K562 (cell line): ENCODE data around the gene RGR. TPM values are rescaled to one million over a fixed set of nuclear protein-coding genes. Genes with fewer than 3 reads are reported as not detected.

Experiments used
- BDP1 ChIP-seq: IDR thresholded peaks from 3 replicates; pipeline ENCODE4 v1.6.1; 2011; ENCODE audit not compliant: insufficient read length, insufficient read depth
- ELF2 ChIP-seq: fragments of 250-450 bp; sonication (Bioruptor Pico); IDR thresholded peaks from 2 replicates; pipeline ENCODE4 v1.5.0; 2021; ENCODE audit warnings: mild to moderate bottlenecking
- HCFC1 ChIP-seq: IDR thresholded peaks from 2 replicates; pipeline ENCODE4 v1.6.1; 2012; ENCODE audit warnings: low read depth, low read length, improper control_type of control experiment
- KLF1 ChIP-seq: fragments of 450-650 bp; IDR thresholded peaks from 2 replicates; pipeline ENCODE4 v1.6.1; 2016; ENCODE audit warnings: missing genetic modification characterization, missing compliant biosample characterization
- MYNN ChIP-seq, 2 experiments: sonication (generic); formaldehyde crosslinking in 1 of 2; IDR thresholded peaks; 2 replicates each; pipeline versions ENCODE4 v1.5.0 to v1.6.1; 2016 to 2020; ENCODE audit warnings: antibody characterized with exemption in 1 of 2, missing genetic modification reagents in 1 of 2
- NCOA4 ChIP-seq: fragments of 450-650 bp; IDR thresholded peaks from 2 replicates; pipeline ENCODE4 v1.6.1; 2018; ENCODE audit warnings: mild to moderate bottlenecking; ENCODE audit not compliant: partially characterized antibody
- NR2C2 ChIP-seq, 2 experiments: fragments of 200-800 bp in 1 of 2; sonication (Bioruptor generic) in 1 of 2; sonication (generic) in 1 of 2; formaldehyde crosslinking in 1 of 2; IDR thresholded peaks; 2 replicates each; pipeline versions ENCODE4 v1.6.1 to v1.8.0; 2016 to 2022; ENCODE audit warnings: mild to moderate bottlenecking in 1 of 2, missing compliant biosample characterization in 1 of 2, missing genetic modification characterization in 1 of 2, missing genetic modification reagents in 1 of 2
- POLR3G ChIP-seq: IDR thresholded peaks from 2 replicates; pipeline ENCODE4 v1.6.1; 2011; ENCODE audit not compliant: insufficient read length, insufficient replicate concordance; ENCODE audit errors: extremely low read depth
- TEAD1 ChIP-seq, 2 experiments: fragments of 450-650 bp in 1 of 2; sonication (generic) in 1 of 2; formaldehyde crosslinking; IDR thresholded peaks; 2 replicates each; pipeline versions ENCODE4 v1.4.0 to v1.8.0; 2020 to 2022; ENCODE audit warnings: mild to moderate bottlenecking in 2 of 2, missing genetic modification reagents in 1 of 2
- polyA plus RNA-seq, 8 experiments: library from polyadenylated mRNA; depleted of rRNA in 4 of 8; stranded (reverse) in 5 of 8; unstranded in 3 of 8; fragments of >200 nt; fragmentation: Nextera tagmentation in 2 of 8; fragmentation: Illumina TruSeq in 1 of 8; extraction: Ambion mirVana in 2 of 8; extraction: Trizol in 1 of 8; gene quantifications; 2 replicates each; pipeline versions ENCODE4 v1.2.1 to v1.2.3, GENCODE V29; 2011 to 2014; ENCODE audit warnings: inconsistent platforms in 1 of 8, missing spikeins in 1 of 8
- total RNA-seq, 7 experiments: library from RNA; depleted of rRNA in 6 of 7; stranded (reverse); fragments of >200 nt in 6 of 7; fragmentation: Illumina TruSeq in 2 of 7; extraction: Trizol in 2 of 7; gene quantifications; 2 replicates each; pipeline versions ENCODE4 v1.2.1 to v1.2.3, GENCODE V29; 2011 to 2021; ENCODE audit warnings: low replicate concordance in 1 of 7
- TF ChIP-seq, protein P1 (sequence below): fragments of 250-450 bp; sonication (Bioruptor Pico); IDR thresholded peaks from 2 replicates; pipeline ENCODE4 v1.4.0; 2020; ENCODE audit warnings: mild to moderate bottlenecking, moderate library complexity
- TF ChIP-seq, protein P2 (sequence below): fragments of 450-650 bp; IDR thresholded peaks from 2 replicates; pipeline ENCODE4 v1.6.1; 2016
- TF ChIP-seq, protein P3 (sequence below): fragments of 200-400 bp; formaldehyde crosslinking; IDR thresholded peaks from 2 replicates; pipeline ENCODE4 v1.6.1; 2017; ENCODE audit warnings: mild to moderate bottlenecking, low read depth, low read length, moderate library complexity
- TF ChIP-seq, protein P4 (sequence below): sonication (generic); formaldehyde crosslinking; IDR thresholded peaks from 2 replicates; pipeline ENCODE4 v1.8.0; 2022; ENCODE audit warnings: missing genetic modification reagents, mild to moderate bottlenecking, moderate library complexity, borderline replicate concordance
- TF ChIP-seq, protein P5 (sequence below): IDR thresholded peaks from 3 replicates; pipeline ENCODE4 v1.6.1; 2011; ENCODE audit warnings: borderline replicate concordance, mild to moderate bottlenecking; ENCODE audit not compliant: insufficient read length, insufficient read depth
- TF ChIP-seq, protein P6 (sequence below): sonication (generic); formaldehyde crosslinking; IDR thresholded peaks from 2 replicates; pipeline ENCODE4 v1.8.1; 2023; ENCODE audit warnings: mild to moderate bottlenecking, missing genetic modification reagents
- TF ChIP-seq, protein P7 (sequence below): sonication (generic); formaldehyde crosslinking; IDR thresholded peaks from 2 replicates; pipeline ENCODE4 v1.9.0; 2022; ENCODE audit warnings: mild to moderate bottlenecking, missing genetic modification reagents

The RGR gene
- total and polyA plus RNA-seq, 9 of the 15 experiments (the other 6 are each of a cell fraction or from before 2014, with no cell fraction given): not detected

DNA sequence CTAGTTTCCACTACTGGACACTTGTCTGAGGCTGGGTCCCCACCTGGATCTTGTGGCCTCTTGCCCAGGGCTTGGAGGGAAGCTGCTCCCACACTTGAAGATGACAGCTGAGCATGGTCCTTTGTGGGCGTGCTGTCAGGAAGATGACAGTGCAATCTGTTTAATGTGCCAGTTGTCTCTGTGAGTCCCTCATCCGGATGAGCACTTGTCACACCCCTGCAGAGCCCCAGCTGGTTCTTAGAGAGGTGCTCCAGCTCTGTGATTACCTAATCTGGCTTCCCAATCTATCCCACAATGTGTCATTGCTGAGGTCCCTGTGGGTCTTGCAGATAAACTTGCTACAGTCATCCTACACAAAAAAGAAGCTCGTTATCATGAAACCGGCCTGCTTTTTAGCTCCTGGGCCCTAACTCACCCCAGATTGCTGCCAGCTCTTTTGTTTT is 48.7 kb downstream of the RGR start (continued):
- TF ChIP-seq, protein P1, sequence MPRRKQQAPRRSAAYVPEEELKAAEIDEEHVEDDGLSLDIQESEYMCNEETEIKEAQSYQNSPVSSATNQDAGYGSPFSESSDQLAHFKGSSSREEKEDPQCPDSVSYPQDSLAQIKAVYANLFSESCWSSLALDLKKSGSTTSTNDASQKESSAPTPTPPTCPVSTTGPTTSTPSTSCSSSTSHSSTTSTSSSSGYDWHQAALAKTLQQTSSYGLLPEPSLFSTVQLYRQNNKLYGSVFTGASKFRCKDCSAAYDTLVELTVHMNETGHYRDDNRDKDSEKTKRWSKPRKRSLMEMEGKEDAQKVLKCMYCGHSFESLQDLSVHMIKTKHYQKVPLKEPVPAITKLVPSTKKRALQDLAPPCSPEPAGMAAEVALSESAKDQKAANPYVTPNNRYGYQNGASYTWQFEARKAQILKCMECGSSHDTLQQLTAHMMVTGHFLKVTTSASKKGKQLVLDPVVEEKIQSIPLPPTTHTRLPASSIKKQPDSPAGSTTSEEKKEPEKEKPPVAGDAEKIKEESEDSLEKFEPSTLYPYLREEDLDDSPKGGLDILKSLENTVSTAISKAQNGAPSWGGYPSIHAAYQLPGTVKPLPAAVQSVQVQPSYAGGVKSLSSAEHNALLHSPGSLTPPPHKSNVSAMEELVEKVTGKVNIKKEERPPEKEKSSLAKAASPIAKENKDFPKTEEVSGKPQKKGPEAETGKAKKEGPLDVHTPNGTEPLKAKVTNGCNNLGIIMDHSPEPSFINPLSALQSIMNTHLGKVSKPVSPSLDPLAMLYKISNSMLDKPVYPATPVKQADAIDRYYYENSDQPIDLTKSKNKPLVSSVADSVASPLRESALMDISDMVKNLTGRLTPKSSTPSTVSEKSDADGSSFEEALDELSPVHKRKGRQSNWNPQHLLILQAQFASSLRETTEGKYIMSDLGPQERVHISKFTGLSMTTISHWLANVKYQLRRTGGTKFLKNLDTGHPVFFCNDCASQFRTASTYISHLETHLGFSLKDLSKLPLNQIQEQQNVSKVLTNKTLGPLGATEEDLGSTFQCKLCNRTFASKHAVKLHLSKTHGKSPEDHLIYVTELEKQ (CRISPR knock-in tag): no peak
- TF ChIP-seq POLR3G: no peak
- no peak for TF ChIP-seq ELF2 (CRISPR knock-in tag)
- no peak for TF ChIP-seq BDP1
- TF ChIP-seq, protein P2, sequence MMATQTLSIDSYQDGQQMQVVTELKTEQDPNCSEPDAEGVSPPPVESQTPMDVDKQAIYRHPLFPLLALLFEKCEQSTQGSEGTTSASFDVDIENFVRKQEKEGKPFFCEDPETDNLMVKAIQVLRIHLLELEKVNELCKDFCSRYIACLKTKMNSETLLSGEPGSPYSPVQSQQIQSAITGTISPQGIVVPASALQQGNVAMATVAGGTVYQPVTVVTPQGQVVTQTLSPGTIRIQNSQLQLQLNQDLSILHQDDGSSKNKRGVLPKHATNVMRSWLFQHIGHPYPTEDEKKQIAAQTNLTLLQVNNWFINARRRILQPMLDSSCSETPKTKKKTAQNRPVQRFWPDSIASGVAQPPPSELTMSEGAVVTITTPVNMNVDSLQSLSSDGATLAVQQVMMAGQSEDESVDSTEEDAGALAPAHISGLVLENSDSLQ: peak; percentile 91
- peak; percentile 98 for TF ChIP-seq MYNN (IDR thresholded peaks at IDR 0.05)
- no peak for TF ChIP-seq MYNN (CRISPR knock-in tag; IDR thresholded peaks at IDR 0.05)
- no peak for TF ChIP-seq HCFC1
- TF ChIP-seq KLF1: 0 out of 2 replicates have a peak, but pooled peaks have one; percentile 24
- TF ChIP-seq, protein P3, sequence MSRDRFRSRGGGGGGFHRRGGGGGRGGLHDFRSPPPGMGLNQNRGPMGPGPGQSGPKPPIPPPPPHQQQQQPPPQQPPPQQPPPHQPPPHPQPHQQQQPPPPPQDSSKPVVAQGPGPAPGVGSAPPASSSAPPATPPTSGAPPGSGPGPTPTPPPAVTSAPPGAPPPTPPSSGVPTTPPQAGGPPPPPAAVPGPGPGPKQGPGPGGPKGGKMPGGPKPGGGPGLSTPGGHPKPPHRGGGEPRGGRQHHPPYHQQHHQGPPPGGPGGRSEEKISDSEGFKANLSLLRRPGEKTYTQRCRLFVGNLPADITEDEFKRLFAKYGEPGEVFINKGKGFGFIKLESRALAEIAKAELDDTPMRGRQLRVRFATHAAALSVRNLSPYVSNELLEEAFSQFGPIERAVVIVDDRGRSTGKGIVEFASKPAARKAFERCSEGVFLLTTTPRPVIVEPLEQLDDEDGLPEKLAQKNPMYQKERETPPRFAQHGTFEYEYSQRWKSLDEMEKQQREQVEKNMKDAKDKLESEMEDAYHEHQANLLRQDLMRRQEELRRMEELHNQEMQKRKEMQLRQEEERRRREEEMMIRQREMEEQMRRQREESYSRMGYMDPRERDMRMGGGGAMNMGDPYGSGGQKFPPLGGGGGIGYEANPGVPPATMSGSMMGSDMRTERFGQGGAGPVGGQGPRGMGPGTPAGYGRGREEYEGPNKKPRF: no peak
- peak; percentile 83 to 94; a peak in 3 of 4 replicates for TF ChIP-seq TEAD1 (CRISPR knock-in tag; IDR thresholded peaks at IDR 0.05)
- TF ChIP-seq, protein P4, sequence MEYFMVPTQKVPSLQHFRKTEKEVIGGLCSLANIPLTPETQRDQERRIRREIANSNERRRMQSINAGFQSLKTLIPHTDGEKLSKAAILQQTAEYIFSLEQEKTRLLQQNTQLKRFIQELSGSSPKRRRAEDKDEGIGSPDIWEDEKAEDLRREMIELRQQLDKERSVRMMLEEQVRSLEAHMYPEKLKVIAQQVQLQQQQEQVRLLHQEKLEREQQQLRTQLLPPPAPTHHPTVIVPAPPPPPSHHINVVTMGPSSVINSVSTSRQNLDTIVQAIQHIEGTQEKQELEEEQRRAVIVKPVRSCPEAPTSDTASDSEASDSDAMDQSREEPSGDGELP (CRISPR knock-in tag): peak; percentile 100
- TF ChIP-seq, protein P5, sequence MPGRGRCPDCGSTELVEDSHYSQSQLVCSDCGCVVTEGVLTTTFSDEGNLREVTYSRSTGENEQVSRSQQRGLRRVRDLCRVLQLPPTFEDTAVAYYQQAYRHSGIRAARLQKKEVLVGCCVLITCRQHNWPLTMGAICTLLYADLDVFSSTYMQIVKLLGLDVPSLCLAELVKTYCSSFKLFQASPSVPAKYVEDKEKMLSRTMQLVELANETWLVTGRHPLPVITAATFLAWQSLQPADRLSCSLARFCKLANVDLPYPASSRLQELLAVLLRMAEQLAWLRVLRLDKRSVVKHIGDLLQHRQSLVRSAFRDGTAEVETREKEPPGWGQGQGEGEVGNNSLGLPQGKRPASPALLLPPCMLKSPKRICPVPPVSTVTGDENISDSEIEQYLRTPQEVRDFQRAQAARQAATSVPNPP: no peak
- TF ChIP-seq, protein P6, sequence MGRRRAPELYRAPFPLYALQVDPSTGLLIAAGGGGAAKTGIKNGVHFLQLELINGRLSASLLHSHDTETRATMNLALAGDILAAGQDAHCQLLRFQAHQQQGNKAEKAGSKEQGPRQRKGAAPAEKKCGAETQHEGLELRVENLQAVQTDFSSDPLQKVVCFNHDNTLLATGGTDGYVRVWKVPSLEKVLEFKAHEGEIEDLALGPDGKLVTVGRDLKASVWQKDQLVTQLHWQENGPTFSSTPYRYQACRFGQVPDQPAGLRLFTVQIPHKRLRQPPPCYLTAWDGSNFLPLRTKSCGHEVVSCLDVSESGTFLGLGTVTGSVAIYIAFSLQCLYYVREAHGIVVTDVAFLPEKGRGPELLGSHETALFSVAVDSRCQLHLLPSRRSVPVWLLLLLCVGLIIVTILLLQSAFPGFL (CRISPR knock-in tag): no peak
- no peak for TF ChIP-seq NR2C2 (CRISPR knock-in tag; IDR thresholded peaks at IDR 0.05)
- 0 out of 2 replicates have a peak, but pooled peaks have one; percentile 50 for TF ChIP-seq NR2C2 (tag; IDR thresholded peaks at IDR 0.05)
- TF ChIP-seq, protein P7, sequence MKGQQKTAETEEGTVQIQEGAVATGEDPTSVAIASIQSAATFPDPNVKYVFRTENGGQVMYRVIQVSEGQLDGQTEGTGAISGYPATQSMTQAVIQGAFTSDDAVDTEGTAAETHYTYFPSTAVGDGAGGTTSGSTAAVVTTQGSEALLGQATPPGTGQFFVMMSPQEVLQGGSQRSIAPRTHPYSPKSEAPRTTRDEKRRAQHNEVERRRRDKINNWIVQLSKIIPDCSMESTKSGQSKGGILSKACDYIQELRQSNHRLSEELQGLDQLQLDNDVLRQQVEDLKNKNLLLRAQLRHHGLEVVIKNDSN (CRISPR knock-in tag): no peak
- no peak for TF ChIP-seq NCOA4
